ENCODE results near the gene GRIN3A. TPM values are rescaled to one million over a fixed set of nuclear protein-coding genes. Genes with fewer than 3 reads are reported as not detected.
A peak's percentile ranks its signal among the peaks of the same experiment; 100 is the strongest.

Gene GRIN3A
- total RNA-seq, 2 donors from 2014 or later = 0.59 to 0.85 TPM

DNA sequence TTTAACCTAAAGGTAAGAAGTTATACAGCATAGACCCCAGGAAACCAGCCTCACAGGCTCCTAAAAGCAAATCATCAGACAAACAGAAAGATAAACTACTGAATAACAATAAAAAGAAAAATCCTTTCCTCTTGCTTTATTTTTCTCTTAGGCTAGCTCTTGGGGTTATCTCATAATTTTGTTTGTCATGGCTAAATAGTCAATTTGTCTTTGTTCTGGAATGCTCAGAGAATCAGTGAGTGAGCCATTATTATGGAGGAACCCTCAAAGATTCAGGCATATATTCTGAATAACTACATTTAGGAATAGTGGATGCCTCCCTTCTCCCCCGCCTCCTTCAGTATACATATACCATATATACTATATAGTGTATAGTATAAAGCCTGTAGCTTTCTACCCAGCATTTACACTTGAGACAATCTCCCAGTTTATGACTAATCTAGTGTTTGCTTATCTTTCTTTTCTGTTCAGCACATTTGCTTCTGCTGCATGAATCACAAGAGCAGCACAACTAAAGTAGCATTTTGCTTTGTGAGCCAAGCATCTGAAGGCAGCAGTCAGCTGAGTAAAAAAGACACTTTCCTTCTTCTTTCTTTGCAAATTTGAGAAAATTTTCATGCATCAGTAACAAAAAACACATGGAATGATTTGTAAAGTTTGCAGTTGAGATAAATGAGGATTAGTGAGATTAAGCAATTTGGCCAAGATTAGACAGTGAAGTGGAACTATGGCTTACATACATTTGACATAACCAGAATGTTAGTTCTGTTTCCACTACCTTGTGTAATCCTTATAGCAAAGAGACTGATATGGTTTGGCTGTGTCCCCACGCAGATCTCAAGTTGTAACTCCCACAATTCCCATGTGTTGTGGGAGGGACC lies 98.4 kb downstream of the GRIN3A start:
- DNase-seq = no peak
- intact Hi-C loops (cut with DNase I, micrococcal nuclease) = no loop called here
- peak; percentile 55 for ATAC-seq

DNA sequence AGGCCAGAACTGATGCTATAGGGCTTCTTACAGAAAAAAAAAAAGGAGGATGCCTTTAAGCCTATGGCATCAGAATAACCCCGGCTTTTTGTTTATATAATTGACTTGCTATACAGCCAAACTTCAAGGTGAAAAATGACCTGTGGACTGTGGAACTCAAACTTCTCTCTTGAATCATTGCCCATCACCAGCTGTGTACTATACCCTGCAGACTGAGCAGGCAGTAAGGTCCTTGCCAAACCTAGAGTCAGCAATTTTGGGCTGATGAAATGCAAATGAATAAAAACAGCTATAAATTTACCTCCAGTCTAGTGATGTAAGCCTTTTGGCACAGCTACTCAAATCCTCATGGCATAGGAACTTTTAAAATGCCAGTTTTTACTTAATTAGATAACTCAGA lies 99.1 kb downstream of the GRIN3A start:
- ATAC-seq (peak; percentile 66), DNase-seq (no peak)
- intact Hi-C loops (cut with DNase I, micrococcal nuclease) = no loop called here

DNA sequence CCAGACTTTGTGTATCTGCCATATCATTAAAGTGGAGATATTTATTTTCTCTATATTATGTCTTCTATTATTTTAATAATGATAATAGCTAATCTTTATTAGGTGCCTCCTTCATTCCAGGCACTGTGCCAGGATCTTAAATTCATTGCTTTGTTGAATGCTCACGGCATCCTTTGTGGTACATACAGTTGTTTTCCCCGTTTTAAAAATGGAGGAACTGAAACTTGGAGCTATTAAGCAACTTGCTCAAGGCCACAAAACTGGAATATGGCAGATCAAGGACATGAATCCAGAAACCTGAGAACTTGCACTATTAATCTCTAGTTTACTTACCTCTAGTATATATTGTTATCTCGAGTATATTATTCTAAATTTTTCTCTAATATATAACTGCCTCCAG lies 102.2 kb downstream of the GRIN3A start:
- ATAC-seq (no peak), DNase-seq (no peak)
- intact Hi-C loops (cut with DNase I, micrococcal nuclease) = no loop called here

DNA sequence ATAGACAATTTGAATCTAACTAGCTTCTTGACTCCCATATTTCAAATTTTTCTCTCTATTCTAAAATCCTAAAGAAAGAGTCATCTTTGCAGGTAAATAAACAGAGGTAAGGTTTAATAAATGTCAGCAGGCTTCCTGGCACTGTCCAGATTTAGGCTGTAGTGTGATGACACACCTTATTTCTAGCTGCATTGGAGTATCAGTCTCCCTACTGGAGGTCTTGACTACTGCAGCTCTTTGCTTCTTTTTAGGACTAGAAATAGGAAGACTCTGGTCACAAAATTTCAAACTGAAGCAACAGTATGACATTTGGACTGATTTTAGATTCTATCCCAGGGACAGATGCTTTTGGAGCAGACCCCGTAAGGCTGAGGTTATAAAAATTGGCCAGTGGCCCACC lies 103.0 kb downstream of the GRIN3A start:
- intact Hi-C loops (cut with DNase I, micrococcal nuclease) = no loop called here
- ATAC-seq = no peak

DNA sequence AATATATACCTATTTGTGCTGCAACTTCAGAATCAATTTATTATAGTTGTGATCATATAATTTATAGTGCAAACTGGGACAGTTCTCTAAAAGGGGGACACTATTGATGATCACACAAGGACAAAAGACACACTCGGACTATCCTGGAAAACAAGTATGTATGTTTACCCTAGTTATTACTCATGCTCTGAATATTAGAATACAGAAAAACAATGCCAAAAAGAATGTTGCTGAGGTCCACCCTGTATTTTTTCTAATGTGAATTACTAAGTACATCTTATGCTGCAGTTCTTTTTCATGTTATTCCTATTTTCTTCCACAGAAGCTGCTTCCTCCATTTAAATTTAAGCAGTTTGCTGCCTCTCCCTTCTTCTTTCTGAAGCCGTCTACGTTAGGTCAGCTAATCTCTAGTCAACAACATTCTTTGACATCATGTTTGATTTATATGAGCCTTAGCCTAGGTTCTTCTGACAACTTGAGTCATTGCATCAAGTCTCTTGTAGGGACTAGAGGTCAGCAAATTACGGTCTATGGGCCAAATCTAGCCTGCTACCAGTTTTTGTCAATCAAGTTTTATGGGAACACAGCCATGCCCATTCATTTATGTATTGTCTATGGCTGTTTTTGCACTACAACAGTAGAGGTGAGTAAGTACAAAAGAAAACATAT lies 103.6 kb downstream of the GRIN3A start:
- intact Hi-C loops (cut with DNase I, micrococcal nuclease) = no loop called here
- peak; percentile 68 for ATAC-seq
- no peak for DNase-seq

More for the DNA sequence above, 103.0 kb downstream of the GRIN3A start:
- DNase-seq = no peak

DNA sequence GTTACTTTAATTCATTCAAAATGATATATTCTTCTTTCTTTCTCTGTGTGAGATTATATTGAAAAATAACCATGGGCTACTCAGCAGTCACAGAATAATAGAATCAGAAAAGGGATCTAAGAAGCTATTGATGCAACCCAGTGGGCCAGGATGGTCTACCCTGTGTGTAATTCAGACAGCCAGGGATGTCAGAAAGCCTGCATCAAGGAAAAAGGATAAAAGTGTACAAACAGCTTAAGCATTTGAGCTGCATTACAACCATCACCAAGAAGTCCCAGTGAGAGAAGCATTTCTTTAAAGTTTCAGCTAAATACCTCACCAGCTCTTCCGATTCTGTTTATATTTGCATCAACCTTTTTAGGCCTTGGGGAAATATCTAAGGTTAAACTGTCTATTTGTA lies 105.8 kb downstream of the GRIN3A start:
- DNase-seq (no peak), ATAC-seq (no peak)
- intact Hi-C loops (cut with DNase I, micrococcal nuclease) = no loop called here

DNA sequence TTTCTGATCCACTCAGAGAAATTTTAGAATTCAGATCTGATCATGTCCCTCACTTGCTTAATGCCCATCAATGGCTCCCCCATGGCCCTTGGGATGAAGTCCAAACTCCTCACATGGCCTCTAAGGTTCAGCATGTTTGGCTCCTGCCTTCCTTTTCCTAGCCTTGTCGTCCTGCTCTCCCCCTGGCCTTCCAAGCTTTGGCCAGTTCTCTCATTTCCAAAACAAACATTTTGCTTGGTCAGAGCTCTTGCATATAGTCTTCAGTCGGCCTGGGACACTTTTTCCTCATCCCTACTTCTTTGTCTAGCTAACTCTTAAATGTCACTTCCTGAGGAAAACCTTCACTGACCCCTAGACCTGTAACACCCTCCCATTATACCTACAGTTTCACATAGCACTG lies 106.6 kb downstream of the GRIN3A start:
- ATAC-seq = no peak
- DNase-seq = no peak
- intact Hi-C loops (cut with DNase I, micrococcal nuclease) = no loop called here

DNA sequence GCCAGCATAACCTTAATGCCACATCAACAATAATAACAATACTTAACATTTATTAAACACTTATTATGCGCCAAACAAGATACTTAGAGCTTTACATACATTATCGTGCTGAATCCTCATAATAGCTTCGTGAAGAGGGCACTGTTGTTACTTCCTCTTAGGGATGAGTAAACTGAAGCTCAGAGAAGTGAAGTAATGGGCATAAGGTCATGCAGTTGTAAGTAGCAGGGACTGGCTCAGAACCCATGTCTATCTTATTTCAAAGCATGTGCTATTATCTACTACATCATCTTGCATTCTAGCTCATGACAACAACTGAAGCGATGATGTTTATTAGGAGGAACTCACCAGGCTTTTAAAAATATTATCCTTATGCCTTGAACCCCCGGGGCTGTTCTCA lies 108.8 kb downstream of the GRIN3A start:
- DNase-seq (no peak), ATAC-seq (no peak)
- intact Hi-C loops (cut with DNase I, micrococcal nuclease) = no loop called here

DNA sequence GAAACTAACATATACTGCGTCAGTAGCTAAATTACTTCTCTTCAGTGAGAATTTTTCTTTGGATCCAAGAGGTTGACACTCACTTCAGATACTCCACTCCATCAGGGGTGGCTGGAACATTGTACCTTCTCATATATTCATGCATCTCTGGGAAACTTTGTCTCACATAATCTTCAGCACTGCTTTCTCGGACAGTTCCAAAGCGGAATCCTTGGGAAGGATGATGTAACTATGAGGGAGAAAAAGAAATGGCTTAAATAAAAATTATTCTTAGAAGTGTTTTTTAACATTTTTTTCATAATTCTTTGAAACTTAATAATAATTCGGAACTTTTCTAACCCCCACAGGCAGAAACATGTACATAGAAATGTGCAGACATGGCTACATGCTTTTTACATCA lies 110.3 kb downstream of the GRIN3A start:
- ATAC-seq (no peak), DNase-seq (no peak)
- intact Hi-C loops (cut with DNase I, micrococcal nuclease) = no loop called here

DNA sequence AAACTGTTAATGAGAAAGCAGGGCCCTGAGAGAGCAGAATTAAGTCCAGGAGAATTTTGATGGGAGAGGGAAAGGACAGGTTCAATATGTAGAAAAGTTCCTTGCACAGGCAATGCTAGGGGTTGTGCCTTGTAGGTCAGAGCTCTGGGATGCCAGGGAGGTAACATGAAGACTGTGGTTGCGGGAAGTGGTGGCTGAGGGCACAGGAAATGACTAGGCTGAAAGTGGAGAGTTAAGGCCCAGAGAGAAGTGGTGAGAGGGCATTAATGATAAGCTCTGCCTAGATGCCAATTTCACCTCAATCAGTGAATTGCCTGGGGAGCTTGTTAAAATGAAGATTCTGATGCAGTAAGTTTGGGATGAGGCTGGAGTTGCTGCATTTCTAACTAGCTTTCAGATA lies 112.2 kb downstream of the GRIN3A start:
- no peak for ATAC-seq
- intact Hi-C loops (cut with DNase I, micrococcal nuclease) = no loop called here
- DNase-seq = no peak

DNA sequence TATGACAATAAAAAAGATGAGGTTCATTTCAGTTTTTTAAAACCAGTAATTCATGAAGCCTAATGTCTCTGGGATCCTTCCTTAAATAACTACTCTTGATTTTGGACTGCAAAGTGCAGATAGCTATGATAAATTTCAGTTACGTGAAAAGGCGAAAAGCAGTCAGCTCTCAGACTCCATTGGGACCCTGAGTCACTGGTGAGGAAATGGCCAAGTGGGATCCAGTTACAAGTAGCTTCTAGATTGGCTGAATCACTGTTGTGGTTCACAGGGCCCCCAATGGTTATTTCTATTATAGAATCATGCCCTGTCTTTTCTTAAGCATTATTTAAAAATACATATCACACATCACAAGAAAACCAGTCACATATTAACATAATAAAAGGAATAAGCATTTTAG lies 112.6 kb downstream of the GRIN3A start:
- no peak for DNase-seq
- no peak for ATAC-seq

DNA sequence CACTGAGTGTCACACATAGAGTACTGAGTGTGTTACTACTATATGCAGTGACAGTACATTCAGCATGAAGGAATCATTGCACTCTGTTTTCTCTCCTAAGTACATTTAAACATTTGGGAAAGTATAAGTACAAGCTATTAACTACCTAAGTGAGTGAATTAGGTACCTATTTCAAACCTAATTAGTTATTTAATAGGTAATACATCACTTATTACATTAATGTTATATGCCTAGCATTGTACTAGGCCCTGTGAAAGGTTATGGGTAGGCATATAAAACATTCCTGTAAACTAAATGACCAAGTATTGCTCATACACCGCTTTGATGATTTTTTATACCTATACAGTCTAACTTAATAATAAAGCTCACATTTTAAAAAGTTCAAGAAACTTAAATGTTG lies 118.0 kb downstream of the GRIN3A start:
- intact Hi-C loops (cut with DNase I, micrococcal nuclease) = no loop called here
- ATAC-seq (no peak), DNase-seq (no peak)

More for the DNA sequence above, 112.6 kb downstream of the GRIN3A start:
- intact Hi-C loops (cut with DNase I, micrococcal nuclease) = no loop called here

DNA sequence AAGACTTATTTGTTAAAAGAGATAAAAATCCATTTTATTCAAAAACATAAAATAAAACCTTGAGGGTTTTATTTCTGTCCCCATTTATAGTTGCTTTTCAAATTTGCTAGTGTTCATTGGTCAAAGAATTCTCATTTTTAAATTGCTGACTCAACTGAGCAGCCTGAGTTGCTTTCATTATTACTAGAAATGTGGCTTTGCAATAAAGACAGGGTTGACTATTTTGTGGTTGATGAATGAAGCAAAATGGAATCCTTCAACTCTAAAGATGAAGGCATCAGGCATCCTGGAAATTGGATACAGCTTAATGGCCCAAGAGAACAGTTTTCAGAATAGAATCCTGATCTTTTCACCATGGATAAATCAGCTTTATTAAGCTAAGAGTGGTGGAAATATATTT lies 119.7 kb downstream of the GRIN3A start:
- intact Hi-C loops (cut with DNase I, micrococcal nuclease) = no loop called here
- ATAC-seq (no peak), DNase-seq (no peak)

DNA sequence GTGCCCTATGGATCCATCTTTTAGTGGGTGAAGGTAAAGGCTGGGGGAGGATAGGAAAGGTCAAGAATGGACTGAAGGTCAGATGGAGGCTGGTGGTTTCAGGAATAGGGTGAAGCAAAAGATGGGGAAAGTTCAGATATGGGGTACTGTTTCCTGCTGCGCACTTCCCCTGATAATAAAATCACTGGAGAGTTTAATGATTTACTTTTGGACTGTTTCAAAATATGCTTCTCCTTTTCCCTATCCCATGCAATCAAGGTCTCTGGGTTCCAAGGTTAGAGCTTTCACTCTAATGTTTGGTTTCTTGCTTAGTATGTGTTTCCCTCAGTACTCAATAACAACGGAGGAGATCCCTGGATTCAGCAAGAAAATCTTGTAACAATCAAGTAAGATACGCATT lies 132.9 kb downstream of the GRIN3A start:
- DNase-seq (no peak), ATAC-seq (peak; percentile 72)
- intact Hi-C loops (cut with DNase I, micrococcal nuclease) = no loop called here

DNA sequence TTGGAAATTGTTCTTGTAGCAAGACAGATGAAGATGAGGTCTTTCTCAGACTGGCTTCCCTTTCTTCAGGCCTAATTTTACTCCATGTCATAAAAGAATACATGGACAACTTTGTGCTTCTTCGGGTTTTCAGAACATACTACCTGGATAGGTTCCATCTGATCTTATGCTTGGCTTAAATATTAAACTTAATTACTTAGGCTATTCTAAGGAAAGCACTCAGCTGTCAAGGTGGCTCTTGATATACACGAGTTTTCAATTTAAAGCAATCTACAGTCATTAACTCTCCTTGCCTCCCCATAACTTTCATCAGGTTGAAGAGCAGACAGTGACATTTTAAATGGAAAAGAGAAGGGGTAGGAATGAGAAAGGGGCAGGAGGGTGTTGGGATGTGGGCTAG lies 134.2 kb downstream of the GRIN3A start:
- DNase-seq (no peak), ATAC-seq (peak; percentile 85)
- intact Hi-C loops (cut with DNase I, micrococcal nuclease) = loop anchor here in 1 of 2 donors (5.0 kb wide), 1 partner anchor 123 kb away; no protein-coding TSS in a partner anchor

DNA sequence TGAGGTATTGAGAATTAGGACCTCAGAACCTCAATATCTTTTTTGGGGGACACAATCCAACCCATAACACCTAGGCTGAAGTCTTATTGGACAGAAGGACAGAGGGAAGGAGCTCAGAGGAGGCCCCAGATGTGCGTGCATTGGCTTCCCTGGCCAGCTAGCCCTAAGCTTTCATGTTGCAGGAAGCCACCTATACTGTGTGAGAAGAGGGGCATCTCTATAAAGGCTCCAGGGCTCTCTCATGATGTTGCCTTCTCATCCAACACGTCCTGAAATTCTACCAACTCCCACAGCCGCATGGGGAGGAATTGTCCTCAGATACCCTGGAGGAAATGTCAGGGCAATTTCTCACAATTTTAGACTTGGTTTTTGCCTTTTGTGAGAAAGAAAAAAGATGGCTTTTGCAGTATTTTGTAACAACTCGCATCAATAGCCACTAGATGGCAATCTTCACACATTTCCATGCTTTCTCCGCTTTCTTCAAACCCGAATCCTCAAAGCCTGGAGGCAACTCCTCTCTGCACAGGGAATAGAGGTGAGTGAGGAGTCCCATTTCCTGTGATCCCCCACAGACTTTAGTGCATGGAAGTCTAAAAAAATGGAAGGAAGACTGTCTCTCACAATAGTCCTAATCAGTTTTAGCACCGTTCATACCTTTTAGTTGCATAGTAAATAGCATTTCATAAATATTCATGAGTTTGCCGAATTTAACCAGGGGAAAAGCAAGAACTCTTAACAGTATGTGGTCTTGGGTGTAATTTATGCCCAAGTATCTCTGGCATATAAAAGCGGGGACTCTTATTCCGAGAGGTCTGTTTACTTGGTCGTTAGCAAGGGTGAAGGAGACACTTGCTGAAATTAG lies 136.3 kb downstream of the GRIN3A start:
- DNase-seq = no peak
- intact Hi-C loops (cut with DNase I, micrococcal nuclease) = loop anchor here in 1 of 2 donors (5.0 kb wide), 1 partner anchor 125 kb away; no protein-coding TSS in a partner anchor
- peak; percentile 63 for ATAC-seq

DNA sequence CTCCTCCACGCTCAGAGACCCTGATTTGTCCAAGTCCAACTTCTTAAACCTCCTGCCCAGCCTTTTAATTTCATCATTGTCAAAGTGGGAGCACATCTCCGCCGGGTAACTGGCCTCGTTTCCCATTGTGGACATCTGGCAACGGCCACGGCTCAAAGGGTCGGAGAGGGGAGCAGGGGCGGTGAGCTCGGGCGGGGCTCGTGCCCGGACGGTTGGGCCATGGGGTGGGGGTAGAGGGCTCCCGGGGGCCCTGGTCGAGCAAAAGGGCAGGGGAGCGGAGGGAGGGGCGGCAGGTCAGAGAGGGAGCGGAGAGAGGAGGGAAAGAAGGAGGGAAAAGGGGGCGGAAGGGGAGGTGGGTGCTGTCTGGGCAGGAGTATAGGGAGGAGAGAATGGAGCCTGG lies 143.7 kb downstream of the GRIN3A start, which contains the start of gene PPP3R2:
PPP3R2 (minus strand) TSS at position 174 of the 400 bp plus-strand sequence; CDS start at position 126, 48 bp downstream.
- intact Hi-C loops (cut with DNase I, micrococcal nuclease) = no loop called here
- no peak for ATAC-seq
- DNase-seq = no peak

DNA sequence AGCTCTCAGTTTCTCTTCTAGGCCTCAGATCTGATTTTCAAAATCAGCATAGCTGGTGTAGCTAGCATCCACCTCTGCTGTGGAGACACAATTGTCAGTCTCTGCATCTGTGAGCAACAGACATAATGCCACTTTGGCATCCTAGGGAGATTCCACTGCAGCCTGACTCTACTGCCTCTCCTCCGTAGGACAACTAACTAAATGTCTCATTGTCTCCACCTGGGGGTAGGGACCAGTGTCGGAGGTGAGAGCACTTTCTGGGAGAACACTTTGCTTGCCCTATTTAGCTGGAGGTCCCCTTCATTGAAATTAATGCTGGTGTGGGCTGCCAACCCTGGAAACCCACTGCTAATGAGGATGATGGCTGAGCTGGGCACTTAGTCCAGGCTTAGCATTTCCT lies 145.1 kb downstream of the GRIN3A start:
- ATAC-seq (no peak), DNase-seq (no peak)
- intact Hi-C loops (cut with DNase I, micrococcal nuclease) = no loop called here

DNA sequence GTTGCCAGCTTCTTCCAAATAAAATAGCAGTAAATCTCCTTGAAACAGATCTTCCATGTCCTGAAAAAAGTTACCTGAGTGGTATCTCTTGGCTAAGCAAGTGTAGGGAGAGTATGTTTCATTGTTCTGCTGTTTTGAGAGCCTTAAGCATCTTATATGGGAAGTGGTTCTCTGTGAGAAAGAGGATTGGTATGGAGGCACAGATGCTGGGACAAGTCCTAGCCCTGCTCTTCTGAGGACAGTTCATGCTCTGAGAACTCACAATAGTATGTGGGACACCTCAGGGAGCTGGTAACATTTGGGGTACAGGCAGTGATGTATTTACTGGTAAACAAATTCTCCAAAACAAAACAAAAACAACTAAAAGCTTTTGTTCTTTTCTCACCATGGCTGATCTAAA lies 145.7 kb downstream of the GRIN3A start:
- no peak for ATAC-seq
- DNase-seq = no peak
- intact Hi-C loops (cut with DNase I, micrococcal nuclease) = no loop called here

All from left colon (tissue), 2 donors.